OCI-LY7 (cell line): ENCODE measurements around the gene PRKCI.

Source experiments
- EZH2phosphoT487 ChIP-seq: fragments of 200-600 bp; sonication (generic); IDR thresholded peaks from 2 replicates; pipeline ENCODE4 v1.6.1; 2018; ENCODE audit warnings: low read depth, borderline replicate concordance, mild to moderate bottlenecking, mixed run types, antibody characterized with exemption, low read length, moderate library complexity, mixed read lengths
- TF ChIP-seq, protein P1 (sequence below): fragments of 200-600 bp; sonication (generic); conservative IDR thresholded peaks from 2 replicates; pipeline ENCODE4 v1.5.1; 2014; ENCODE audit warnings: mild to moderate bottlenecking, antibody characterized with exemption, low read length, moderate library complexity, mixed read lengths

DNA sequence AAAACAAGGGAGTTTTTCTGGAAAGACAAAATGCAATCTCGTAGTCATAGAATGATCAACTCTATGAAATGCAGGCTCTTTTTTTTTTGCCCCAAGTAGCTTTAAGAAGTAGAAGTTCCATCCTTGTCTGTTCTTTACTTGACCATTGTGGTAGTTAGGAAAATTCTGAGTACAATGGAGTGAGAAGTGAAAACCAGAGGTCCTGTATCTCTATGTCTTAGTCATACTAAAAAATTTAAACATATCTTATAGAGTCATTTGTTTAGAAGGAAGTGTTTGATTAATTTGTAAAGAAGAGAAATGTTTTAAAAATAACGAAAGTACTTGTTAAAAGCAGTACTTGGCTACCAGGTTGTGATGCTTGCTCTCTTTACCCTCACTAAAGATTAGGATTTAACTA is 52.4 kb downstream of the PRKCI start:
- no peak for TF ChIP-seq EZH2phosphoT487
- TF ChIP-seq, protein P1, sequence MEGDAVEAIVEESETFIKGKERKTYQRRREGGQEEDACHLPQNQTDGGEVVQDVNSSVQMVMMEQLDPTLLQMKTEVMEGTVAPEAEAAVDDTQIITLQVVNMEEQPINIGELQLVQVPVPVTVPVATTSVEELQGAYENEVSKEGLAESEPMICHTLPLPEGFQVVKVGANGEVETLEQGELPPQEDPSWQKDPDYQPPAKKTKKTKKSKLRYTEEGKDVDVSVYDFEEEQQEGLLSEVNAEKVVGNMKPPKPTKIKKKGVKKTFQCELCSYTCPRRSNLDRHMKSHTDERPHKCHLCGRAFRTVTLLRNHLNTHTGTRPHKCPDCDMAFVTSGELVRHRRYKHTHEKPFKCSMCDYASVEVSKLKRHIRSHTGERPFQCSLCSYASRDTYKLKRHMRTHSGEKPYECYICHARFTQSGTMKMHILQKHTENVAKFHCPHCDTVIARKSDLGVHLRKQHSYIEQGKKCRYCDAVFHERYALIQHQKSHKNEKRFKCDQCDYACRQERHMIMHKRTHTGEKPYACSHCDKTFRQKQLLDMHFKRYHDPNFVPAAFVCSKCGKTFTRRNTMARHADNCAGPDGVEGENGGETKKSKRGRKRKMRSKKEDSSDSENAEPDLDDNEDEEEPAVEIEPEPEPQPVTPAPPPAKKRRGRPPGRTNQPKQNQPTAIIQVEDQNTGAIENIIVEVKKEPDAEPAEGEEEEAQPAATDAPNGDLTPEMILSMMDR, result no peak
